PC-9 (cell line): ENCODE data around the gene BCL2.

Experiments used
- EZH2 ChIP-seq: fragments of 200-600 bp; sonication (generic); IDR thresholded peaks from 2 replicates; pipeline ENCODE4 v1.8.0; 2017; ENCODE audit warnings: antibody characterized with exemption, low read depth
- TF ChIP-seq, protein P1 (sequence below): fragments of 200-600 bp; sonication (generic); conservative IDR thresholded peaks from 2 replicates; pipeline ENCODE4 v1.6.1; 2017; ENCODE audit warnings: mixed run types, antibody characterized with exemption, mild to moderate bottlenecking, moderate library complexity

DNA sequence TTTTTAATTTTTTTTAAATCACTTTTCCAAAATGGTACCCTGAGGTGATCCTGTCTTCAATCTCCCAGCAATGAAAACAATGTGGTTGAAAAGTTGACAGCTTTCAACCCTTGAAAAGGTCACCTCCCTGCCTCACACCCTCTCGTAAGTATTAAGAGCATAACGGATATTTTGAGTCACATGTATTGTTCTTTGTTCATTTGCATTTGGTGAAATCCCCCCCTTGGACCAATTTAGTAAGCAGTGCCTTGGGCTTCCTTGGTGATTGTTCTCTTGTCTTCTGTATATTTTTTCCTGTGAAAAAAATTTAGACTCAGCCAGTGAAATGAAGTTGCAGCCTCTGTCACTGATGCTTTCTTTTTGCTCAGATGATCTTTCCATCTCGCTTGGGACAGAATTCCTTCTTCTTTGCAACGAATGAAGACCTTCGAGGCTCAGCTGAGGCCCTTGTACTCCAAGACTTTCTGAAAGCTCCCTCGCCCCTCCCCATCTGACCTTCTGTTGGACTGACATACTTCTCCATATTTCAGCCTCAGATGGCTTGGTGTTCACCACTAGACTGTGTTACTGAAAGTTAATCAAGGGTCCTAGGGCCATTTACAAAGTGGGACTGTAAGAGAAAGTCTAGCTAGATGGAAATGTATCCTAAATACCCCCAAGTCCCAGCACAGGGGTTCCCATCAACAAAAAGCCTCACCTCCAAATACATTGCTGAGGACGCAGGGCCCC is 158.4 kb downstream of the BCL2 start:
- TF ChIP-seq, protein P1, sequence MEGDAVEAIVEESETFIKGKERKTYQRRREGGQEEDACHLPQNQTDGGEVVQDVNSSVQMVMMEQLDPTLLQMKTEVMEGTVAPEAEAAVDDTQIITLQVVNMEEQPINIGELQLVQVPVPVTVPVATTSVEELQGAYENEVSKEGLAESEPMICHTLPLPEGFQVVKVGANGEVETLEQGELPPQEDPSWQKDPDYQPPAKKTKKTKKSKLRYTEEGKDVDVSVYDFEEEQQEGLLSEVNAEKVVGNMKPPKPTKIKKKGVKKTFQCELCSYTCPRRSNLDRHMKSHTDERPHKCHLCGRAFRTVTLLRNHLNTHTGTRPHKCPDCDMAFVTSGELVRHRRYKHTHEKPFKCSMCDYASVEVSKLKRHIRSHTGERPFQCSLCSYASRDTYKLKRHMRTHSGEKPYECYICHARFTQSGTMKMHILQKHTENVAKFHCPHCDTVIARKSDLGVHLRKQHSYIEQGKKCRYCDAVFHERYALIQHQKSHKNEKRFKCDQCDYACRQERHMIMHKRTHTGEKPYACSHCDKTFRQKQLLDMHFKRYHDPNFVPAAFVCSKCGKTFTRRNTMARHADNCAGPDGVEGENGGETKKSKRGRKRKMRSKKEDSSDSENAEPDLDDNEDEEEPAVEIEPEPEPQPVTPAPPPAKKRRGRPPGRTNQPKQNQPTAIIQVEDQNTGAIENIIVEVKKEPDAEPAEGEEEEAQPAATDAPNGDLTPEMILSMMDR = no peak
- no peak for TF ChIP-seq EZH2
